Measurements from ENCODE around the gene TUBG2.

DNA sequence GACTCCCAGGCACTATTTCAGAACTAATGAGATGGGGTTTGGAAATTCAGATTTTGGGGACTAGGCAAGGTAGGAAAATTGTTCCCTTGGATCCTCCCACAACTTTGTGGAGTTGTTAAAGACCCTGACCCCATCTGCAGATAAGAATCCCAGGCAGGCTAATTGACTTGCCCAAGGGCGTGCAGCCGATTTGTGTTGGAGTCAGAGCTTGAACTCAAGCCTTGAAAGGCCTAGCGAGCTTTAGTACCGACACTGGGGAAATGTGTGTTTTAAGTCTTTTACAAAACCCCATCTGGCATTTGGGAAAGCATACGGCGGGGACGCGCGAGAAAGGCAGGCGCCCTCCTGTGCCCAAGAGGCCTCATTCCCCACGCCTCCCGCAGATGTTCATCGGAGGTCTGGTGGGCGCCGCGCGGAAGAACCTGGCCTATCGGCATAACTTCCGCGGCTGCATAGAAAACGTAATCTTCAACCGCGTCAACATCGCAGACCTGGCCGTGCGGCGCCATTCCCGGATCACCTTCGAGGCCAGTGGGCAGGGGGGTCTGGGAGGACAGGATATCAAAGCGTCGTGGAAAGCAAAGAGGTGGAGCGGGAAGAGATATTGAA lies 27.5 kb downstream of the TUBG2 start:
- TF ChIP-seq, protein P1, sequence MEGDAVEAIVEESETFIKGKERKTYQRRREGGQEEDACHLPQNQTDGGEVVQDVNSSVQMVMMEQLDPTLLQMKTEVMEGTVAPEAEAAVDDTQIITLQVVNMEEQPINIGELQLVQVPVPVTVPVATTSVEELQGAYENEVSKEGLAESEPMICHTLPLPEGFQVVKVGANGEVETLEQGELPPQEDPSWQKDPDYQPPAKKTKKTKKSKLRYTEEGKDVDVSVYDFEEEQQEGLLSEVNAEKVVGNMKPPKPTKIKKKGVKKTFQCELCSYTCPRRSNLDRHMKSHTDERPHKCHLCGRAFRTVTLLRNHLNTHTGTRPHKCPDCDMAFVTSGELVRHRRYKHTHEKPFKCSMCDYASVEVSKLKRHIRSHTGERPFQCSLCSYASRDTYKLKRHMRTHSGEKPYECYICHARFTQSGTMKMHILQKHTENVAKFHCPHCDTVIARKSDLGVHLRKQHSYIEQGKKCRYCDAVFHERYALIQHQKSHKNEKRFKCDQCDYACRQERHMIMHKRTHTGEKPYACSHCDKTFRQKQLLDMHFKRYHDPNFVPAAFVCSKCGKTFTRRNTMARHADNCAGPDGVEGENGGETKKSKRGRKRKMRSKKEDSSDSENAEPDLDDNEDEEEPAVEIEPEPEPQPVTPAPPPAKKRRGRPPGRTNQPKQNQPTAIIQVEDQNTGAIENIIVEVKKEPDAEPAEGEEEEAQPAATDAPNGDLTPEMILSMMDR (IDR thresholded peaks at IDR 0.05) = no peak
- no peak for TF ChIP-seq POLR2AphosphoS5 (IDR thresholded peaks at IDR 0.05; ENCODE audit: insufficient read depth in 1 of 2, low read depth in 1 of 2)
- TF ChIP-seq POLR2A (IDR thresholded peaks at IDR 0.05) = no peak
